Glomerular visceral epithelial cell (primary cell): ENCODE data around the gene PKHD1.

ENCODE experiments used
- DNase-seq: peaks from one replicate; pipeline ENCODE4 v3.0.0-alpha.2; 2016; ENCODE audit errors: extremely low spot score

Gene PKHD1

DNA sequence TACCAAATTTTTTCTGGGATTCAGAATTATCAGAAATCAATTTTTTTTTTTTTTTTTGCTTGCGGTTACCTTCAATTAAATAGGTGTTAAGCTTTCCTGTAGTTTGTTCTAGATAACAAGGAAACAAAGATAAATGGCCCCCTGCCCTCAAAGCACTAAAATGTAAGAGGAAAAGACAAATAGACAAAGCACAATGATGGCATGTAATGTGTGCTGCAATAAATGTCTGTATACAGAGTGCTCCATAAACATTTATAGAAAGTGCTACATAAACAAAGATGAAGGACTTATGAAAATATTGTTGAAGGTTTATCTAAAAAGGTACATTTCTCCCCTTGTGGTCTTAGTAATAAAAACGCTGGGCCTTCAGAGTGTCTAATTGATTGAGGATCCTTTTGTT lies 384.6 kb downstream of the PKHD1 start:
- no peak for DNase-seq

DNA sequence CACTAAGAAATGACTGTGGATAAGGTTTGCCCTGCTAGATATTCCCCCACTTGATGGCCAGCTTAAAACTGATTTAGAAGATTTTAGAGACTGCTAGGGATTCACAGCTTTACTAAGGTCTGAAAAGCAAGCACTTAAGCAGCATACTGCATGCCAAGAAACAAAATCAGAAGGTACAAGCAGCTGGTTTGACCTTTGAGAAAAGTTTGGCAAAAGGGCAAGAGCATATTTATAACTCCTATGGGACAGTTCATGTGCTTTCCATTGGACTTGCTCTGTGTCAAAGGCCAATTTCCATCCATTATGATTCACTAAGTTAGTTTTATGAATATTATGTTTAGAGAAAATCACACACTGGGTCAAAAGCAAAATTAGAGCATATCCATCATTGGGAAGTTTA lies 402.8 kb downstream of the PKHD1 start:
- no peak for DNase-seq

DNA sequence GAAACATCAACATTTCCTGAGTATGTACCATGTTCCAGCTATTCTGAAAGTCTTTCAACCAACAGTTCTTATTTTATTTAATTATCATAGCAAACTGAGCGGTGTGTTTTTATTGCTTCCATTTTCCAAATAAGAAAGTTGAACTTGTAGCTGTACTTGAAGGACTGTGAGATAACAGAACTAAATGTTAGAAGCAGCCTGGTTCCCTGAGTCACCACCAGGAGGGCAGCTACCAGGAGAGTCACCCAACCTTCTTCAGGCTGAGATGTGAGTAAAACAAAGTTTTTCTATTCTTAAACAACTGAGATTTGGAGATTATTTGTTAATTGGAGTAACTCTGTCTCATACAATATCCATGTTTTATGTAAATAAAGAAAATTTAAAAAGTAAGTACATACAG lies 403.4 kb downstream of the PKHD1 start:
- DNase-seq: no peak

GRCh38 chr6:51678905-51679620 lies 408.4 kb downstream of the PKHD1 start:
- no peak for DNase-seq

- DNase-seq: no peak
These were observed 409.1 kb downstream of the PKHD1 start for GRCh38 chr6:51678274-51678673.

GRCh38 chr6:51675922-51676275 lies 411.5 kb downstream of the PKHD1 start:
- no peak for DNase-seq

GRCh38 chr6:51675020-51675921 lies 412.1 kb downstream of the PKHD1 start:
- no peak for DNase-seq

- no peak for DNase-seq
These were observed 423.9 kb downstream of the PKHD1 start for GRCh38 chr6:51663525-51663924.

DNA sequence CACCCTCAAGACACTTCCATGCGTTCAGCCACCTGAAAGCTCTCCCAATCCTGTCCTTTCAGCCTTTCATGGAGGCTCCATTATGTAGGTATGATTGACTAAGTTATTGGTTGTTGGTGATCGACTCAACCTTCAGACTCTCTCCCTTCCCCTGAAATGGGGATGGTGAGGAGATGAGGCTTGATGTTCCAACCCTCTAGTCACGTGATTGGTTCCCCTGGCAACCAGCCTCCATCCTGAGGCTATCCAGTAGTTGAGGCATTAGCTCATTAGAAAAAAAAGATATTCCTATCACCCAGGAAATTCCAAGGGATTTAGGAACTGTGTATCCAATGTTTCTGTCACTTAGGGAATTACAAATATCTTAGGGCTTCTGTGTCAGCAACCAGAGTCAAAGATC lies 426.6 kb downstream of the PKHD1 start:
- no peak for DNase-seq

DNA sequence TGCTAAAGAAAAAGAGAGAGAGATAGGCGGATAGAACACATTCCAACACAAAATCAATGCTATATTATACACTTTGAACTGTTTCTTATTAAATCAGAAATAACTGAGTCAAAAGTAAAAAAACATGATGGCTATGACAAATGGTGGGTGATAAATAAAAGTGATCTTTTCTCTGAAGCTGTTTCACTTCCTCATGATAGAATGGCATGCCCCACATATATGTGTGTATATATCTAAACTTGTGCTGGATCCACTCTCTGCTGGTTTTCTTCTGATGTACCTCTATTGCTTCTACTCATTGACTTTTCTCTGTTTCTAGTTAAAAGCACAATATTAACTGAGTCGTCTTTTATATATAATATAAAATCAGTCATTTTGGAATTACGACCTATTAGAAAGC lies 429.9 kb downstream of the PKHD1 start:
- DNase-seq: no peak

DNA sequence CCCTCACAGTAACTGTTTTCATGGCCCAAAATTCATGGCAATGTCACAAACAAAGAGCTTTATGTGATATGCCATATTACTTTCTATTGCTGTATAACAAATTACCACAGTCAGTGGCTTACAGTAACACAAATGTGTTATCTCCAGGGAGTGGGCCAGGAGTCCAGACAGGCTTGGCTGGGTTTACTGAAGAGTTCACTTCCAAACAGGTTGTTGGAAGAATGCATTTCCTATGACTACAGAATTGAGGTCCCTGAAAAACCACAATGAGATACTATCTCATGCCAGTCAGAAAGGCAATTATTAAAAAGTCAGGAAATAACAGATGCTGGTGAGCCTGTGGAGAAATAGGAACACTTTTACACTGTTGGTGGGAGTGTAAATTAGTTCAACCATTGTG lies 431.9 kb downstream of the PKHD1 start:
- DNase-seq: no peak

DNA sequence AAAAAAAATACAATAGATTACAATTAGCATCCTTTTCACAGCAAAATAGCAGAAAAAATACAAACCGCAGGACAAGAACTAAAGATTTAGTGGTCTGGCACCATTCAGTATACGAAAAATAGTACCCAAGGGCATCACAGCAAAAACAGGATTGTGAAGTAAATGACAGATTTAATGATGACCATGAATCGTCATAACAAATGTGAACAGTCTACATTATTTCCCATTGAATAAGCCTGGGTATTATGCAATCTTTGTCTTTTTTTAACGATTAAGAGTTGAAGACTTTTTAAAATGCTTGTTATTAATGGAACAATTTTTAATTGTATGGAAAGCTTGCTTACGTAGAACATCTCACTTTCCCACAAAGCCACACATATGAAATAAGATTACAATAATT lies 432.8 kb downstream of the PKHD1 start:
- no peak for DNase-seq

GRCh38 chr6:51651132-51651817 lies 436.1 kb downstream of the PKHD1 start:
- no peak for DNase-seq

DNA sequence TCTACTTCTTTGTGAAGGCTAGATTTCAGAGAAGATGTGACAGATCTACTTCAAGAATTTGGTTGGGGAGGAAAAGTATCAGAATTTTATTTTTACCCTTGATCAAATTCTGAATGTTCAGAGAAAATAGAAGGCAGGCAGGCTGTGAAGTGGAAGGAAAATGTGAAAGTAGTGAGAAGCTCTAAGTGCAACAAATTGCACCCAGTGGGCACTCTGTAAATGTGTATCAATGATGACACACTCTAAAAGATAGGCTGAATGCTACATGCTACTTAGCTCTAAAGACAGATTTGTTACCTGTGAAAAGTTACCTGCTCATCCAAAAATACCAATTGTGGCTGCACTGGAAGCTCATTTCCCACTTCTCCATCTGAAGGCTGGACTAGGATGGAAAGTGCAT lies 438.6 kb downstream of the PKHD1 start:
- DNase-seq: no peak

- DNase-seq: no peak
These were observed 439.2 kb downstream of the PKHD1 start for GRCh38 chr6:51648236-51648635.

DNA sequence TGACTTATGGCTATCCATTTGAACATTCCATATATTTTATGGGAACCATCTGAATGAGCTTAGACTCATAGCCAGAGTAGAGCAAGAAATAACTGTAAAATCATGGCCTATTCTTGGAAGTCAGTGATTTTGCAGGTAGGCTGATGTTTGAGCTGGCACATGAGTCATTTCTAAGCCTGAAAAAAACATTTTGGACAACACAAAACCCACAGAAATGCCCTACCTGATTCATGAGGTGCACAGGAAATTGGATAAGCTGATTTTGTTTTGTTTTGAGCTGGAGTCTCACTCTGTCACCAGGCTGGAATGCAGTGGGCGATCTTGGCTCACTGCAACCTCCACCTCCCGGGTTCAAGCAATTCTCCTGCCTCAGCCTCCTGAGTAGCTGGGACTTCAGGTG lies 443.0 kb downstream of the PKHD1 start:
- no peak for DNase-seq

DNA sequence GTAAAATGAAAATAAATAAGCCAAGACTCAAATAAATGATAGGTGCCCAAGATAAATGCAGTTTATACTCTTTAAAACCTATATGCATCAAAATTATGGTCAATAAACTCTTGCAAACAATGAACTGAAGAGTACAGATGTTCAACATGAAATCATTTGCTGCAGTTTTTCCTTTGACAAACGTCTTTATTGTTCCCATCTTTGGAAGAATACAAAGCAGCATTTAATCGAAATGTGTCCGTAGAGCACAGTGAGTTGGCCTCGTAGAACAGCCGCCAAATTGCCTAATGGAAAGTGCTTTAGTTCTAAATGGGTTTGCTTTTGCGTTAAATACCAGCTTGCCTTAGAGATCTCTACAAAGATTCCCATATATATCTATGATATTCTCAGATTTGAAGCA lies 447.4 kb downstream of the PKHD1 start:
- DNase-seq: no peak

GRCh38 chr6:51633424-51633823 lies 454.0 kb downstream of the PKHD1 start:
- no peak for DNase-seq

DNA sequence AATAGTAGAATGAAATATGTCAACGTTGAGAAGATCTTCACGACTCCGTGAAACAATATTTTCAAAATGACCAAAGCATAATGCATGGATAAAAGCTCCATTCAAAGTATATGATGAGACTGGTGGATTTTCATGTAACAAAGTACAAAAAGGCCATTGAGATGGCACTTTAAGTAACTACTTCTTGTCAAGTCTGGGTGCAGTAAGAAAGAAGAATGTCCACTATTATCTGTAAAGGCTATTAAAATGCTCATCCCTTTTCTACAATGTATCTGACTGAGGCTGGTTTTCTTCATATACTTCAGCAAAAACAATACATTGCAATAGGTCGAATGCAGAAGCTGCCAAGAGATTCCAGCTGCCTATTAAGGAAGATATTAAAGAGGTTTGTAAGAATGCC lies 457.4 kb downstream of the PKHD1 start:
- no peak for DNase-seq

- DNase-seq: no peak
These were observed 461.0 kb downstream of the PKHD1 start for GRCh38 chr6:51626391-51626790.

- no peak for DNase-seq
These were observed 461.8 kb downstream of the PKHD1 start for GRCh38 chr6:51625566-51625965.

DNA sequence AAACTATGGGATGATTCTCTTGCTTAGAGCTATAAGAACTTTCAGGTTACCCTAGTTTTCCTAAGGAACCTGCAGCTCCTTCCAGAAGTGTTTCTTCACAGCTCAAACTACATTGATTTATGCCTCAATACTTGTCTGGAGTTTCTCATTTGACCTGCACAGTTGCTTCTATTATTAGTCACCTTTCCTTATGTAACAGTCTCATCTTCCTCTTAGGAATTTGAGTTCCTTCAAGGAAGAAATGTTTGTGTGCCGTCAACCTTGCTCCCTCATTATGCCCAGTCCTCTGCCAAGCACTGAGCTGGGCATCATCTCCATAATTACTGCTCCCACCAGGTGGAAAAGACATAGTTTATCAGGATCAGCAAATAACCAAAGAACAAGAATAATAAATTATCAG lies 466.4 kb downstream of the PKHD1 start:
- DNase-seq: no peak
